ENCODE results near the gene REN.

Gene REN

GRCh38 chr1:204121840-204122555 is 44.1 kb downstream of the REN start:
- H3K4ac ChIP-seq (ENCODE audit: low read depth in 1 of 2, low read length in 2 of 2), result no peak overlapping the region
- WGBS, result 88% methylated on average over 17 of the region's 17 CpGs
- H3K79me1 ChIP-seq (replicated peaks; ENCODE audit: low read length, poor library complexity, severe bottlenecking), result no peaks in the 10 kb centered on the region
- H2BK120ac ChIP-seq (ENCODE audit: low read depth, low read length), result no peak overlapping the region
- H3K23ac ChIP-seq (ENCODE audit: low read length in 2 of 2), result no peak overlapping the region
- no peak for DNase-seq
- no peak overlapping the region for H3K4me3 ChIP-seq (ENCODE audit: insufficient read depth in 1 of 2, low read depth in 1 of 2, low read length in 2 of 2)
- H2BK12ac ChIP-seq (ENCODE audit: low read length in 2 of 2), result no peak overlapping the region
- no peak overlapping the region for H3K14ac ChIP-seq (ENCODE audit: low read length in 2 of 2)
- no peak overlapping the region for H4K8ac ChIP-seq (ENCODE audit: low read length)
- no peaks in the 10 kb centered on the region for H3K4me1 ChIP-seq (ENCODE audit: control insufficient read depth, insufficient read depth, low read depth, low read length)
- no peak overlapping the region for H2AFZ ChIP-seq (ENCODE audit: low read depth, low read length)
- no peaks in the 10 kb centered on the region for H3K9me3 ChIP-seq (ENCODE audit: control insufficient read depth, low read length)
- H2AK5ac ChIP-seq (ENCODE audit: low read length, severe bottlenecking), result no peak overlapping the region
- no peak overlapping the region for H3K4me2 ChIP-seq (ENCODE audit: low read length, poor library complexity, severe bottlenecking)
- H3K36me3 ChIP-seq (ENCODE audit: control insufficient read depth in 1 of 2, insufficient read depth in 2 of 2, low read depth in 1 of 2, low read length in 2 of 2), result peaks cover 13 to 66% of the 10 kb centered on the region in 2 experiments
- H2BK5ac ChIP-seq (ENCODE audit: low read depth, low read length, poor library complexity, severe bottlenecking), result no peak overlapping the region
- no peak overlapping the region for H4K91ac ChIP-seq (ENCODE audit: low read length)
- H3K9ac ChIP-seq (ENCODE audit: low read length), result no peak overlapping the region
- no peak overlapping the region for H2BK15ac ChIP-seq (ENCODE audit: low read depth, poor library complexity, severe bottlenecking)
- H3K18ac ChIP-seq (ENCODE audit: low read depth in 1 of 2, low read length in 2 of 2), result no peak overlapping the region
- H3K27me3 ChIP-seq (ENCODE audit: control insufficient read depth in 1 of 2, insufficient read depth in 1 of 2, low read length in 2 of 2), result no peaks in the 10 kb centered on the region
- no peak overlapping the region for H3K27ac ChIP-seq (ENCODE audit: low read length, poor library complexity, severe bottlenecking)

GRCh38 chr1:204116539-204116938 is 49.6 kb downstream of the REN start:
- H3K4me2 ChIP-seq (ENCODE audit: low read length, poor library complexity, severe bottlenecking), result no peak overlapping the region
- H2BK15ac ChIP-seq (ENCODE audit: low read depth, poor library complexity, severe bottlenecking), result no peak overlapping the region
- H4K91ac ChIP-seq (ENCODE audit: low read length), result no peak overlapping the region
- H3K23ac ChIP-seq (ENCODE audit: low read length in 2 of 2), result no peak overlapping the region
- no peaks in the 10 kb centered on the region for H3K27me3 ChIP-seq (ENCODE audit: control insufficient read depth in 1 of 2, insufficient read depth in 1 of 2, low read length in 2 of 2)
- no peak for DNase-seq
- peaks cover 2% of the 10 kb centered on the region for H3K79me1 ChIP-seq (replicated peaks; ENCODE audit: low read length, poor library complexity, severe bottlenecking)
- H3K18ac ChIP-seq (ENCODE audit: low read depth in 1 of 2, low read length in 2 of 2), result no peak overlapping the region
- H3K4me3 ChIP-seq (ENCODE audit: insufficient read depth in 1 of 2, low read depth in 1 of 2, low read length in 2 of 2), result no peak overlapping the region
- WGBS, result 96% methylated on average over 4 of the region's 4 CpGs
- no peak overlapping the region for H4K8ac ChIP-seq (ENCODE audit: low read length)
- H3K14ac ChIP-seq (ENCODE audit: low read length in 2 of 2), result no peak overlapping the region
- H2BK12ac ChIP-seq (ENCODE audit: low read length in 2 of 2), result no peak overlapping the region
- no peak overlapping the region for H2BK5ac ChIP-seq (ENCODE audit: low read depth, low read length, poor library complexity, severe bottlenecking)
- H2AK5ac ChIP-seq (ENCODE audit: low read length, severe bottlenecking), result no peak overlapping the region
- peaks cover 6 to 23% of the 10 kb centered on the region in 2 experiments for H3K36me3 ChIP-seq (ENCODE audit: control insufficient read depth in 1 of 2, insufficient read depth in 2 of 2, low read depth in 1 of 2, low read length in 2 of 2)
- no peak overlapping the region for H2BK120ac ChIP-seq (ENCODE audit: low read depth, low read length)
- H3K27ac ChIP-seq (ENCODE audit: low read length, poor library complexity, severe bottlenecking), result no peak overlapping the region
- H3K9me3 ChIP-seq (ENCODE audit: control insufficient read depth, low read length), result no peaks in the 10 kb centered on the region
- H3K4ac ChIP-seq (ENCODE audit: low read depth in 1 of 2, low read length in 2 of 2), result no peak overlapping the region
- no peak overlapping the region for H2AFZ ChIP-seq (ENCODE audit: low read depth, low read length)
- H3K9ac ChIP-seq (ENCODE audit: low read length), result no peak overlapping the region
- peaks cover 4% of the 10 kb centered on the region for H3K4me1 ChIP-seq (ENCODE audit: control insufficient read depth, insufficient read depth, low read depth, low read length)

GRCh38 chr1:204115116-204115515 is 51.0 kb downstream of the REN start:
- WGBS, result 91% methylated on average over 3 of the region's 4 CpGs

GRCh38 chr1:204114606-204115005 is 51.5 kb downstream of the REN start:
- no peak overlapping the region for H2BK15ac ChIP-seq (ENCODE audit: low read depth, poor library complexity, severe bottlenecking)
- no peak overlapping the region for H3K18ac ChIP-seq (ENCODE audit: low read depth in 1 of 2, low read length in 2 of 2)
- no peak overlapping the region for H2AK5ac ChIP-seq (ENCODE audit: low read length, severe bottlenecking)
- H4K91ac ChIP-seq (ENCODE audit: low read length), result no peak overlapping the region
- H4K8ac ChIP-seq (ENCODE audit: low read length), result no peak overlapping the region
- no peaks in the 10 kb centered on the region for H3K27me3 ChIP-seq (ENCODE audit: control insufficient read depth in 1 of 2, insufficient read depth in 1 of 2, low read length in 2 of 2)
- WGBS, result 98% methylated on average over 2 of the region's 4 CpGs
- no peak overlapping the region for H3K23ac ChIP-seq (ENCODE audit: low read length in 2 of 2)
- H3K4me1 ChIP-seq (ENCODE audit: control insufficient read depth, insufficient read depth, low read depth, low read length), result peaks cover 4% of the 10 kb centered on the region
- H3K4me3 ChIP-seq (ENCODE audit: insufficient read depth in 1 of 2, low read depth in 1 of 2, low read length in 2 of 2), result no peak overlapping the region
- H3K9me3 ChIP-seq (ENCODE audit: control insufficient read depth, low read length), result no peaks in the 10 kb centered on the region
- peaks cover 4% of the 10 kb centered on the region for H3K79me1 ChIP-seq (replicated peaks; ENCODE audit: low read length, poor library complexity, severe bottlenecking)
- peaks cover 6 to 17% of the 10 kb centered on the region in 2 experiments for H3K36me3 ChIP-seq (ENCODE audit: control insufficient read depth in 1 of 2, insufficient read depth in 2 of 2, low read depth in 1 of 2, low read length in 2 of 2)
- no peak for DNase-seq
- no peak overlapping the region for H2BK120ac ChIP-seq (ENCODE audit: low read depth, low read length)
- H3K9ac ChIP-seq (ENCODE audit: low read length), result no peak overlapping the region
- H2BK12ac ChIP-seq (ENCODE audit: low read length in 2 of 2), result no peak overlapping the region
- H3K4me2 ChIP-seq (ENCODE audit: low read length, poor library complexity, severe bottlenecking), result no peak overlapping the region
- no peak overlapping the region for H3K4ac ChIP-seq (ENCODE audit: low read depth in 1 of 2, low read length in 2 of 2)
- H3K14ac ChIP-seq (ENCODE audit: low read length in 2 of 2), result no peak overlapping the region
- H2AFZ ChIP-seq (ENCODE audit: low read depth, low read length), result no peak overlapping the region
- no peak overlapping the region for H3K27ac ChIP-seq (ENCODE audit: low read length, poor library complexity, severe bottlenecking)
- H2BK5ac ChIP-seq (ENCODE audit: low read depth, low read length, poor library complexity, severe bottlenecking), result no peak overlapping the region

More at GRCh38 chr1:204115116-204115515, 51.0 kb downstream of the REN start:
- Histone ChIP-seq H3K14ac (ENCODE audit: low read length in 2 of 2) (no peak overlapping the region), H3K27me3 (ENCODE audit: control insufficient read depth in 1 of 2, insufficient read depth in 1 of 2, low read length in 2 of 2) (no peaks in the 10 kb centered on the region), H2BK120ac (ENCODE audit: low read depth, low read length) (no peak overlapping the region), H3K79me1 (replicated peaks; ENCODE audit: low read length, poor library complexity, severe bottlenecking) (peaks cover 4% of the 10 kb centered on the region), H3K4me1 (ENCODE audit: control insufficient read depth, insufficient read depth, low read depth, low read length) (peaks cover 4% of the 10 kb centered on the region), H4K8ac (ENCODE audit: low read length) (no peak overlapping the region), H3K27ac (ENCODE audit: low read length, poor library complexity, severe bottlenecking) (no peak overlapping the region), H2BK12ac (ENCODE audit: low read length in 2 of 2) (no peak overlapping the region), H3K18ac (ENCODE audit: low read depth in 1 of 2, low read length in 2 of 2) (no peak overlapping the region), H4K91ac (ENCODE audit: low read length) (no peak overlapping the region), H3K23ac (ENCODE audit: low read length in 2 of 2) (no peak overlapping the region), H3K4me2 (ENCODE audit: low read length, poor library complexity, severe bottlenecking) (no peak overlapping the region), H3K9me3 (ENCODE audit: control insufficient read depth, low read length) (no peaks in the 10 kb centered on the region), H2BK15ac (ENCODE audit: low read depth, poor library complexity, severe bottlenecking) (no peak overlapping the region), H3K4ac (ENCODE audit: low read depth in 1 of 2, low read length in 2 of 2) (no peak overlapping the region), H2AK5ac (ENCODE audit: low read length, severe bottlenecking) (no peak overlapping the region), H2BK5ac (ENCODE audit: low read depth, low read length, poor library complexity, severe bottlenecking) (no peak overlapping the region), H3K4me3 (ENCODE audit: insufficient read depth in 1 of 2, low read depth in 1 of 2, low read length in 2 of 2) (no peak overlapping the region), H3K36me3 (ENCODE audit: control insufficient read depth in 1 of 2, insufficient read depth in 2 of 2, low read depth in 1 of 2, low read length in 2 of 2) (peaks cover 6 to 17% of the 10 kb centered on the region in 2 experiments), H3K9ac (ENCODE audit: low read length) (no peak overlapping the region), H2AFZ (ENCODE audit: low read depth, low read length) (no peak overlapping the region)
- no peak for DNase-seq
